H1 (cell line): ENCODE data around the gene BECN2. TPM values are rescaled to one million over a fixed set of nuclear protein-coding genes. Genes with fewer than 3 reads are reported as not detected.

Experiments
- CTCF ChIA-PET: fragments of 300-600 bp; sonication (Branson Sonifier 250); formaldehyde crosslinking; loops from one replicate; lab custom pipeline; 2021; ENCODE audit not compliant: partially characterized antibody; lab: Charles Lee
- POLR2A ChIA-PET: fragments of 300-600 bp; sonication (Branson Sonifier 250); formaldehyde crosslinking; loops from one replicate; lab custom pipeline; 2021; ENCODE audit warnings: inconsistent platforms; ENCODE audit not compliant: partially characterized antibody; lab: Charles Lee
- DNase-seq, 2 experiments: peaks; one replicate each; pipeline versions ENCODE4 v3.0.0 to v3.0.0-alpha.2; 2010 to 2022; ENCODE audit warnings: low spot score in 2 of 2, low read depth in 1 of 2, mixed read lengths in 1 of 2
- FAIRE-seq: peaks from 2 replicates; lab custom pipeline; 2011; peaks lifted over from hg19 to GRCh38; lab: Jason Lieb, UNC
- H2AFZ ChIP-seq: 2 replicates; pipeline ENCODE4 v1.8.1; 2012; ENCODE audit warnings: low read length, inconsistent platforms
- H2AK5ac ChIP-seq: 2 replicates; pipeline ENCODE4 v1.6.1; 2013; ENCODE audit warnings: low read depth, low read length
- H2BK120ac ChIP-seq: replicated peaks from 2 replicates; pipeline ENCODE3; 2013; ENCODE audit warnings: low read depth, low read length, inconsistent platforms
- H2BK12ac ChIP-seq: 2 replicates; pipeline ENCODE4 v1.6.1; 2013; ENCODE audit warnings: low read depth, low read length
- H2BK15ac ChIP-seq: 2 replicates; pipeline ENCODE4 v1.6.1; 2013; ENCODE audit warnings: low read length
- H2BK20ac ChIP-seq: 2 replicates; pipeline ENCODE4 v1.6.1; 2013; ENCODE audit warnings: low read length
- H2BK5ac ChIP-seq: 2 replicates; pipeline ENCODE4 v1.6.1; 2013; ENCODE audit warnings: low read depth, low read length
- H3K14ac ChIP-seq: 2 replicates; pipeline ENCODE4 v1.6.1; 2013; ENCODE audit warnings: inconsistent platforms; ENCODE audit not compliant: insufficient read length
- H3K18ac ChIP-seq: 2 replicates; pipeline ENCODE4 v1.6.1; 2013; ENCODE audit warnings: low read length; ENCODE audit errors: extremely low read depth
- H3K23ac ChIP-seq: 2 replicates; pipeline ENCODE4 v1.6.1; 2013; ENCODE audit warnings: inconsistent platforms; ENCODE audit not compliant: insufficient read length
- H3K23me2 ChIP-seq: 2 replicates; pipeline ENCODE4 v1.6.1; 2013; ENCODE audit warnings: low read depth, low read length
- H3K27ac ChIP-seq: 2 replicates; pipeline ENCODE4 v1.6.1; 2011; ENCODE audit warnings: low read depth, low read length, inconsistent platforms
- H3K27me3 ChIP-seq, 4 experiments: replicated peaks in 1 of 4; 1 replicate in 1 of 4; 2 replicates in 3 of 4; pipeline versions ENCODE4 v1.6.1 to v1.8.1; 2011 to 2013; ENCODE audit warnings: low read length in 3 of 4, mild to moderate bottlenecking in 3 of 4, inconsistent platforms in 2 of 4, mixed read lengths in 2 of 4, moderate library complexity in 1 of 4; ENCODE audit not compliant: control insufficient read depth in 3 of 4, insufficient read depth in 3 of 4; ENCODE audit errors: extremely low read depth in 1 of 4
- H3K36me3 ChIP-seq, 4 experiments: 2 replicates each; pipeline versions ENCODE4 v1.6.1 to v1.8.1; 2011 to 2013; ENCODE audit warnings: mild to moderate bottlenecking in 4 of 4, low read length in 3 of 4, moderate library complexity in 2 of 4, control low read depth in 1 of 4, inconsistent platforms in 1 of 4; ENCODE audit not compliant: insufficient read depth in 4 of 4, control insufficient read depth in 2 of 4
- H3K4ac ChIP-seq: replicated peaks from 2 replicates; pipeline ENCODE3; 2013; ENCODE audit warnings: low read length, low read depth, mixed read lengths, inconsistent platforms; ENCODE audit not compliant: insufficient read length
- H3K4me1 ChIP-seq, 4 experiments: replicated peaks in 1 of 4; 1 replicate in 1 of 4; 2 replicates in 3 of 4; pipeline versions ENCODE4 v1.6.1 to v1.8.1; 2011 to 2013; ENCODE audit warnings: low read length in 3 of 4, inconsistent platforms in 2 of 4, mixed read lengths in 1 of 4; ENCODE audit not compliant: insufficient read depth in 4 of 4, control insufficient read depth in 3 of 4
- H3K4me2 ChIP-seq, 2 experiments: 2 replicates each; pipeline versions ENCODE4 v1.6.1 to v1.8.1; 2011 to 2013; ENCODE audit warnings: low read depth in 2 of 2, low read length in 2 of 2, control low read depth in 1 of 2, inconsistent platforms in 1 of 2, mild to moderate bottlenecking in 1 of 2; ENCODE audit not compliant: insufficient read depth in 1 of 2
- H3K4me3 ChIP-seq, 4 experiments: fragments of 200-600, 300-600 bp in 1 of 4; sonication (generic), shearing (Covaris generic), sonication (Bioruptor Twin) in 1 of 4; 2 replicates each; pipeline versions ENCODE4 v1.5.1 to v1.8.1; 2011 to 2016; ENCODE audit warnings: low read length in 4 of 4, low read depth in 3 of 4, control low read depth in 2 of 4, inconsistent platforms in 2 of 4, mild to moderate bottlenecking in 2 of 4, mixed read lengths in 1 of 4, moderate library complexity in 1 of 4; ENCODE audit not compliant: insufficient read depth in 2 of 4; ENCODE audit errors: extremely low read depth in 1 of 4
- H3K56ac ChIP-seq: replicated peaks from 2 replicates; pipeline ENCODE3; 2013; ENCODE audit warnings: low read depth, mild to moderate bottlenecking, mixed read lengths, low read length, inconsistent platforms; ENCODE audit not compliant: insufficient read length
- H3K79me1 ChIP-seq: 2 replicates; pipeline ENCODE4 v1.6.1; 2013; ENCODE audit warnings: low read depth, low read length, control low read depth
- H3K79me2 ChIP-seq, 2 experiments: 2 replicates each; pipeline versions ENCODE4 v1.6.1 to v1.8.1; 2012 to 2013; ENCODE audit warnings: low read length in 2 of 2, mild to moderate bottlenecking in 2 of 2, inconsistent platforms in 1 of 2; ENCODE audit not compliant: insufficient read depth in 2 of 2, control insufficient read depth in 1 of 2
- H3K9ac ChIP-seq, 4 experiments: replicated peaks in 1 of 4; 1 replicate in 1 of 4; 2 replicates in 3 of 4; pipeline versions ENCODE4 v1.6.1 to v1.8.1; 2011 to 2013; ENCODE audit warnings: low read depth in 3 of 4, low read length in 3 of 4, control low read depth in 2 of 4, mild to moderate bottlenecking in 2 of 4, moderate library complexity in 2 of 4, inconsistent platforms in 1 of 4; ENCODE audit errors: extremely low read depth in 1 of 4
- H3K9me3 ChIP-seq, 2 experiments: 2 replicates each; pipeline versions ENCODE4 v1.6.1 to v1.8.1; 2012 to 2013; ENCODE audit warnings: mild to moderate bottlenecking in 2 of 2, moderate library complexity in 2 of 2, control low read depth in 1 of 2, inconsistent platforms in 1 of 2, low read depth in 1 of 2, low read length in 1 of 2, mixed read lengths in 1 of 2; ENCODE audit not compliant: insufficient read depth in 2 of 2
- H4K20me1 ChIP-seq, 2 experiments: replicated peaks in 1 of 2; 2 replicates each; pipeline versions ENCODE3 to v1.8.1; 2011 to 2013; ENCODE audit warnings: inconsistent platforms in 2 of 2, low read length in 2 of 2, mild to moderate bottlenecking in 1 of 2; ENCODE audit not compliant: insufficient read depth in 2 of 2, control insufficient read depth in 1 of 2
- H4K5ac ChIP-seq: 2 replicates; pipeline ENCODE4 v1.6.1; 2013; ENCODE audit warnings: low read length, low read depth, mixed read lengths, inconsistent platforms; ENCODE audit not compliant: insufficient read length
- H4K8ac ChIP-seq: 2 replicates; pipeline ENCODE4 v1.8.0; 2013; ENCODE audit warnings: mild to moderate bottlenecking, moderate library complexity, low read length, inconsistent platforms; ENCODE audit not compliant: insufficient read depth; ENCODE audit errors: extremely low read depth
- H4K91ac ChIP-seq: replicated peaks from 2 replicates; pipeline ENCODE3; 2013; ENCODE audit warnings: low read length, mixed read lengths, inconsistent platforms; ENCODE audit not compliant: insufficient read length
- GABPA ChIP-seq: IDR thresholded peaks from 2 replicates; pipeline ENCODE4 v1.6.1; 2011; ENCODE audit warnings: mild to moderate bottlenecking, low read length, moderate library complexity, borderline replicate concordance; ENCODE audit not compliant: insufficient read depth
- SIN3A ChIP-seq, 2 experiments: IDR thresholded peaks in 1 of 2; conservative IDR thresholded peaks in 1 of 2; 2 replicates each; pipeline ENCODE4 v1.6.1; 2011 to 2012; ENCODE audit warnings: low read length in 2 of 2, improper control_type of control experiment in 1 of 2, low read depth in 1 of 2, mild to moderate bottlenecking in 1 of 2
- TEAD4 ChIP-seq: IDR thresholded peaks from 2 replicates; pipeline ENCODE4 v1.6.1; 2012; ENCODE audit warnings: low read depth, low read length, inconsistent platforms, mixed read lengths
- WGBS, 2 experiments: shearing (Covaris generic) in 1 of 2; methylation state at CpG; one replicate each; pipeline versions ENCODE4 v1.1.6 to v1.1.7; 2013 to 2015; ENCODE audit warnings: low lambda C conversion rate in 2 of 2, mixed read lengths in 2 of 2, inconsistent platforms in 1 of 2, low coverage in 1 of 2, missing lambda C conversion rate in 1 of 2; ENCODE audit not compliant: insufficient replicate concordance in 2 of 2, insufficient coverage in 1 of 2, insufficient read length in 1 of 2; ENCODE audit errors: extremely low coverage in 1 of 2, missing lambda C conversion rate in 1 of 2; 5-methylcytosine and 5-hydroxymethylcytosine counted together
- polyA plus RNA-seq, 7 experiments: library from polyadenylated mRNA; depleted of rRNA in 3 of 7; stranded (reverse) in 5 of 7; unstranded in 2 of 7; fragments of >200 nt in 5 of 7; fragments of 200-250 nt in 2 of 7; gene quantifications; 1 replicate in 5 of 7; 2 replicates in 1 of 7; 4 replicates in 1 of 7; pipeline versions ENCODE4 v1.2.1 to v1.2.3, GENCODE V29; 2011 to 2013; ENCODE audit warnings: missing spikeins in 2 of 7, mixed read lengths in 2 of 7
- total RNA-seq: library from RNA; stranded (reverse); fragmentation: NEBNext Ultra II Directional; extraction: Animal tissue kit (Norgen Biotek cat#: 25700); gene quantifications from 2 replicates; pipeline ENCODE4 v1.2.1, GENCODE V29; 2021

The BECN2 gene
- total and polyA plus RNA-seq, 2 of the 8 experiments (the other 6 are each of a cell fraction or from before 2014, with no cell fraction given): not detected

DNA sequence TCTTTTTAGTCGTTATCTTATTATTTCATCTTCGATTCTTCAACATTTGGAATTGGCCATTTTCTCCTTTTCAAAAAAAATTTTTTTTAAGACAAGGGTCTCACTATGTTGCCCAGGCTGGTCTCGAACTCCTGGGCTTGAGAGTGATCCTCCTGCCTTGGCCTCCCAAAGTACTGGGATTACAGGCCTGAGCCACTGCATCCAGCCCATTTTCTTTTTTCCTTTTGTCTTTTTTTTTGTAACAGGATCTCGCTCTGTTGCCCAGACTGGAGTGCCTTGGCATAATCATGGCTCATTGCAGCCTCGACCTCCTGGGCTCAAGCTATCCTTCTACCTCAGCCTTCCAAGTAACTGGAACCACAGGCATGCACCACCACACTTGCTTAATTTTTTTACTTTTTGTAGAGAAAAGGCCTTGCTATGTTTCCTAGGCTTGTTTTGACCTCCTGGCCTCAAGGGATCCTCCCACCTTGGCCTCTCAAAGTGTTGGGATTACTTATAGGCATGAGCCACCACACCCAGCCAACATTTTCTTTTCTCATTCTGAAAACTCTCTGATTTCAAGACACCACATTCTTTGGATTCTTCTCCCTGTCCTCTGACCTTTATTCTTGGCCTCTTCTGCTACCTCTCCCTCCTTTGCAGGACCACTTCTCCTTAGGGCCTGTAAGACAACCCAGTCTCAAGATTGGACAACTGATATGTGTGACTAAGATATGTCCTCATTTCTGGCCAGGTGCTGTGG lies 47.4 kb downstream of the BECN2 start:
- no peak for FAIRE-seq
- H2BK120ac ChIP-seq: no peak overlapping the region

More for the DNA sequence above, 47.4 kb downstream of the BECN2 start:
- Histone ChIP-seq H3K23ac (no peak overlapping the region), H3K4me3 (no peak overlapping the region), H2BK5ac (no peak overlapping the region), H3K4me1 (peaks cover 0 to 4% (median 2%) of the 10 kb centered on the region in 4 experiments; a peak in 2 of 7 replicates), H3K27me3 (no peaks in the 10 kb centered on the region), H3K18ac (no peak overlapping the region; the same call in 1 of the 2 replicates), H2AFZ (no peak overlapping the region), H3K79me2 (no peaks in the 10 kb centered on the region), H4K91ac (no peak overlapping the region), H3K4me2 (no peak overlapping the region), H3K9me3 (no peaks in the 10 kb centered on the region), H2BK15ac (peak overlapping the region; percentile 61; the same call in 1 of the 2 replicates), H3K14ac (no peak overlapping the region), H2AK5ac (no peak overlapping the region), H2BK20ac (no peak overlapping the region), H4K8ac (no peak overlapping the region), H2BK12ac (no peak overlapping the region), H3K79me1 (no peaks in the 10 kb centered on the region), H4K5ac (no peak overlapping the region), H3K56ac (no peak overlapping the region), H4K20me1 (no peaks in the 10 kb centered on the region), H3K23me2 (no peaks in the 10 kb centered on the region), H3K27ac (no peak overlapping the region), H3K36me3 (no peaks in the 10 kb centered on the region), H3K4ac (no peak overlapping the region), H3K9ac (no peak overlapping the region)
- TF ChIP-seq SIN3A (conservative IDR thresholded peaks at IDR 0.05 in 1 of 2, IDR thresholded peaks at IDR 0.05 in 1 of 2; ENCODE audit: low read depth in 1 of 2, low read length in 2 of 2): no peak
- TF ChIP-seq TEAD4: peak; percentile 63
- no peak for TF ChIP-seq GABPA
- ChIA-PET POLR2A (no interaction called here), CTCF (no interaction called here)
- 87% methylated on average over 5 of the region's 5 CpGs; no CpG with 5 or more reads in 1 of the 2 experiments for WGBS, 2 experiments
- DNase-seq: no peak
